Mucosa of rectum (tissue), 2 donors: ENCODE results near the gene PDE4D.
A peak's percentile ranks its signal among the peaks of the same experiment; 100 is the strongest.

Experiments used
- H3K27ac ChIP-seq, 2 donors: one replicate each; pipeline ENCODE4 v1.7.0; 2013; ENCODE audit warnings: inconsistent platforms in 2 of 2, low read depth in 2 of 2, low read length in 2 of 2
- H3K27me3 ChIP-seq, 2 donors: one replicate each; pipeline ENCODE4 v1.7.0; 2013; ENCODE audit warnings: low read length in 2 of 2; ENCODE audit not compliant: control insufficient read depth in 2 of 2, insufficient read depth in 2 of 2
- H3K36me3 ChIP-seq, 2 donors: one replicate each; pipeline ENCODE4 v1.7.0; 2013; ENCODE audit warnings: low read length in 2 of 2; ENCODE audit not compliant: control insufficient read depth in 2 of 2, insufficient read depth in 2 of 2
- H3K4me1 ChIP-seq, 2 donors: one replicate each; pipeline ENCODE4 v1.7.0; 2013; ENCODE audit warnings: low read length in 2 of 2, mild to moderate bottlenecking in 1 of 2; ENCODE audit not compliant: control insufficient read depth in 2 of 2, insufficient read depth in 2 of 2
- H3K4me3 ChIP-seq, 2 donors: one replicate each; pipeline ENCODE4 v1.7.0; 2013; ENCODE audit warnings: low read length in 2 of 2
- H3K9ac ChIP-seq, 2 donors: one replicate each; pipeline ENCODE4 v1.7.0; 2013; ENCODE audit warnings: low read length in 2 of 2, low read depth in 1 of 2, mild to moderate bottlenecking in 1 of 2
- H3K9me3 ChIP-seq, 2 donors: one replicate each; pipeline ENCODE4 v1.7.0; 2013; ENCODE audit warnings: low read length in 2 of 2; ENCODE audit not compliant: control insufficient read depth in 2 of 2
- donor health status: healthy.
- donor health status: Normal muscosa, but diverticular disease.

PDE4D gene

GRCh38 chr5:59100875-59101274, 792.7 kb downstream of the PDE4D start:
- H3K4me3 ChIP-seq = no peak overlapping the region
- no peak overlapping the region for H3K9ac ChIP-seq
- H3K4me1 ChIP-seq = peaks cover 5 to 12% of the 10 kb centered on the region in 2 donors
- H3K27me3 ChIP-seq = no peaks in the 10 kb centered on the region
- no peak overlapping the region for H3K27ac ChIP-seq
- no peaks in the 10 kb centered on the region for H3K9me3 ChIP-seq
- no peaks in the 10 kb centered on the region for H3K36me3 ChIP-seq

- Histone ChIP-seq H3K27ac (peak overlapping the region; percentile 25 to 59), H3K36me3 (no peaks in the 10 kb centered on the region), H3K9me3 (no peaks in the 10 kb centered on the region), H3K4me3 (no peak overlapping the region), H3K27me3 (no peaks in the 10 kb centered on the region), H3K9ac (no peak overlapping the region), H3K4me1 (peaks cover 5 to 12% of the 10 kb centered on the region in 2 donors)
Observed at GRCh38 chr5:59099995-59100345, 793.6 kb downstream of the PDE4D start.

- H3K4me1 ChIP-seq = peaks cover 5 to 12% of the 10 kb centered on the region in 2 donors
- H3K36me3 ChIP-seq = no peaks in the 10 kb centered on the region
- peak overlapping the region; percentile 25 to 59 for H3K27ac ChIP-seq
- H3K27me3 ChIP-seq = no peaks in the 10 kb centered on the region
- no peak overlapping the region for H3K4me3 ChIP-seq
- H3K9ac ChIP-seq = no peak overlapping the region
- H3K9me3 ChIP-seq = no peaks in the 10 kb centered on the region
Observed at GRCh38 chr5:59099270-59099994, 794.1 kb downstream of the PDE4D start.

GRCh38 chr5:59098743-59099142, 794.8 kb downstream of the PDE4D start:
- Histone ChIP-seq H3K9ac (no peak overlapping the region), H3K4me1 (peaks cover 5 to 12% of the 10 kb centered on the region in 2 donors), H3K27ac (peak overlapping the region; percentile 6 to 45), H3K9me3 (no peaks in the 10 kb centered on the region), H3K4me3 (no peak overlapping the region), H3K36me3 (no peaks in the 10 kb centered on the region), H3K27me3 (no peaks in the 10 kb centered on the region)

GRCh38 chr5:59097712-59098111, 795.8 kb downstream of the PDE4D start:
- Histone ChIP-seq H3K9me3 (no peaks in the 10 kb centered on the region), H3K27ac (no peak overlapping the region), H3K4me1 (peaks cover 5 to 12% of the 10 kb centered on the region in 2 donors)

GRCh38 chr5:59097116-59097515, 796.4 kb downstream of the PDE4D start:
- Histone ChIP-seq H3K27me3 (no peaks in the 10 kb centered on the region), H3K4me1 (peaks cover 5 to 12% of the 10 kb centered on the region in 2 donors), H3K4me3 (no peak overlapping the region), H3K27ac (no peak overlapping the region), H3K9me3 (no peaks in the 10 kb centered on the region), H3K36me3 (no peaks in the 10 kb centered on the region), H3K9ac (no peak overlapping the region)

More at GRCh38 chr5:59097712-59098111, 795.8 kb downstream of the PDE4D start:
- H3K27me3 ChIP-seq = no peaks in the 10 kb centered on the region
- H3K36me3 ChIP-seq = no peaks in the 10 kb centered on the region
- H3K4me3 ChIP-seq = no peak overlapping the region
- H3K9ac ChIP-seq = no peak overlapping the region

GRCh38 chr5:59095480-59095879, 798.0 kb downstream of the PDE4D start:
- H3K36me3 ChIP-seq = no peaks in the 10 kb centered on the region
- no peaks in the 10 kb centered on the region for H3K9me3 ChIP-seq
- no peak overlapping the region for H3K9ac ChIP-seq
- H3K27me3 ChIP-seq = no peaks in the 10 kb centered on the region
- H3K4me3 ChIP-seq = no peak overlapping the region
- H3K27ac ChIP-seq = no peak overlapping the region
- H3K4me1 ChIP-seq = peaks cover 5 to 12% of the 10 kb centered on the region in 2 donors

GRCh38 chr5:59094864-59095263, 798.7 kb downstream of the PDE4D start:
- Histone ChIP-seq H3K9ac (no peak overlapping the region), H3K27me3 (no peaks in the 10 kb centered on the region), H3K36me3 (no peaks in the 10 kb centered on the region), H3K4me3 (no peak overlapping the region), H3K27ac (no peak overlapping the region), H3K9me3 (no peaks in the 10 kb centered on the region), H3K4me1 (peaks cover 5 to 12% of the 10 kb centered on the region in 2 donors)

- Histone ChIP-seq H3K4me3 (no peak overlapping the region), H3K9me3 (no peaks in the 10 kb centered on the region), H3K27ac (no peak overlapping the region), H3K36me3 (no peaks in the 10 kb centered on the region), H3K27me3 (no peaks in the 10 kb centered on the region), H3K9ac (no peak overlapping the region), H3K4me1 (peaks cover 0 to 3% of the 10 kb centered on the region in 2 donors)
Observed at GRCh38 chr5:59093329-59093728, 800.2 kb downstream of the PDE4D start.

GRCh38 chr5:59092758-59093157, 800.8 kb downstream of the PDE4D start:
- Histone ChIP-seq H3K9me3 (no peaks in the 10 kb centered on the region), H3K4me3 (no peak overlapping the region), H3K27me3 (no peaks in the 10 kb centered on the region), H3K27ac (no peak overlapping the region), H3K9ac (no peak overlapping the region), H3K36me3 (no peaks in the 10 kb centered on the region), H3K4me1 (peaks cover 0 to 3% of the 10 kb centered on the region in 2 donors)
